Left colon (tissue), 2 donors: ENCODE measurements around the gene ARHGEF7. TPM values are rescaled to one million over a fixed set of nuclear protein-coding genes. Genes with fewer than 3 reads are reported as not detected.

ENCODE experiments used
- ATAC-seq: fragments of 200-7000 bp; cut with Tn5 transposase; one replicate; pipeline ENCODE4 v1.9.1; 2020; ENCODE audit warnings: mild to moderate bottlenecking, moderate library complexity
- DNase-seq, 2 donors: peaks; one replicate each; pipeline ENCODE4 v3.0.0-alpha.2; 2020
- intact Hi-C, 2 donors: fragments of 100-400 bp; cut with DNase I in 1 of 2; cut with micrococcal nuclease in 1 of 2; formaldehyde crosslinking; loops; one replicate each; pipeline versions ENCODE4 v1.11.2 to v1.14.0; 2022; cut with DNase I, micrococcal nuclease
- total RNA-seq, 2 donors: library from RNA; stranded (reverse); fragmentation: NEBNext Ultra II Directional; extraction: Animal tissue kit (Norgen Biotek cat#: 25700); gene quantifications; one replicate each; pipeline ENCODE4 v1.2.1, GENCODE V29; 2021
- donor health status: DM: no; HTN: no; CAD: no.
- donor health status: DM: yes; HTN: yes; CAD: no.

The ARHGEF7 gene
- total RNA-seq, 2 donors from 2014 or later: 53.0 to 53.5 TPM

DNA sequence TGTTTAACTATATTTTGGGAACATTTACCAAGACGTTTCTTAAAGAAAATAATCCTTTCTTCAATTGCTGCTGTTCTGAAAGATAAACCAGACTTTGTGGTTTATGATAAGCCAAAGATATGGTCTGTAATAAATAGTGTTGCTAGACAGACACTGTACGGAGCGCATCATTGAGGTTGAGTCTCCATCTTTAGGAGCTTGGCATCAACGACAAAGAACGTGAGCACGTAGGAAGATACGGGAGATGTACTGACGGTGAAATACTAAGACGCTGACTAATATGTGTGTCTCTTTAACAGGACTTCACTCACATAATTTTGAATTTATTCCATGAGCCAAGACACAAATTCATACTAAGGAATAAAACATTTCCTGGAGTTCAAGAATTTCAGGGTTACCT, 221.6 kb downstream of the ARHGEF7 start:
- no peak for ATAC-seq
- intact Hi-C loops: no loop called here
- DNase-seq: no peak

DNA sequence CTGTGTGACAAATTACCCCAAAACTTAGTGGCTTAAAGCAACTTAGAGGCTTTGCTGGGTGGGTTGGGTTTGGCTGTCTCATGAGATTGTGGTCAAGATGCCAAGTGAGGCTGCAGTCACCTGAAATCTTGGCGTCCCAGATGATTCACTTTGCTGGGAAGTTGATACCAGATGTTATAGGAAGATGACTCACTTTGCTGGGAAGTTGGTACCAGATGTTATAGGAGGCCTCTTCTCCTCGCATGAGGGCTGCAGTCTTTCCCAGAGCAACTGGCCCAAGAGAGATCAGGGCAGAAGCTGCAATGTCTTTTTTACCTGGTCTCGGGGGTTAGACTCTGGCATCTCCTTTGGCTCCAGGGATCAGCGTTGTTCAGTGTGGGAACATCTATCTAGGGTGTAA, 222.1 kb downstream of the ARHGEF7 start:
- ATAC-seq: no peak
- intact Hi-C loops: no loop called here
- DNase-seq: no peak

DNA sequence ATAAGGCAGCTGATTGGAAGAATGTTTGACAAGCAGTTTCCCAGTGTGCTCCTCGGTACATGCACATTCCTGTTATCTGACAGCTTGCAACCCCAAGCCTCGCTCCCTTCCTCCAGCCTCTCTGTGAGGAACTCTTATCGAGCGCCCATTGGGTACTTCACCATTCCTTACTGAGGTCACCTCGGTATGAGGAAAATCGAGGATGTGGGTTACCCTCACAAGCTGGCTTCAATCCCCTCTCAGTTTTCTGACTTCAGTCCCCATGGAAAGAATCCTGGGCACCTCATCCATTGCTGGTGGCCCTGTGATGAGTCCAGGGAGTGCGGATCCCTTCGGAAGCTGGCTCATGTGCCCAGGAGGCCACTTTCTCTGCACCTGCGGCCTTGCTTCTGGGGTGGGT, 222.6 kb downstream of the ARHGEF7 start:
- intact Hi-C loops: no loop called here
- DNase-seq (no peak), ATAC-seq (no peak)

DNA sequence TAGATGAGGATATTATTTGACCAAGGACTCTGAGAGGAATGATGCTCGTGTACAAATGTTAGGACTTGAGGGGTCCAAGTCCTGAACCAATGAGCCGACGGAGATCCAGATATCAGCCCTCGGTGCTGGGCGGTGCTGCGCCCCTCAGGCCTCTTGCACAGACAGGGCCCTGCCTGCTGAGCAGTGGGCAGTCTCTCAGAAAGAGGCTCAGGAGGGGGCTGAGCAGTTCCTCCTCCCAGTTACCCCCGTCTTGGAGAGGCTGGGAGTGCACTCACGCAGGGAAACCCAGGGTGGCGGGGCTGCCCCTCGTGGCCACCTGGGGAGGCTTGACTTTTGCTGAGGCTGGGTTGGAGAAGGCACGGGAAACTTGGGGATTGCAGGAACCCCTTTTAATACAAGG, 223.7 kb downstream of the ARHGEF7 start:
- ATAC-seq (no peak), DNase-seq (no peak)
- intact Hi-C loops: no loop called here

DNA sequence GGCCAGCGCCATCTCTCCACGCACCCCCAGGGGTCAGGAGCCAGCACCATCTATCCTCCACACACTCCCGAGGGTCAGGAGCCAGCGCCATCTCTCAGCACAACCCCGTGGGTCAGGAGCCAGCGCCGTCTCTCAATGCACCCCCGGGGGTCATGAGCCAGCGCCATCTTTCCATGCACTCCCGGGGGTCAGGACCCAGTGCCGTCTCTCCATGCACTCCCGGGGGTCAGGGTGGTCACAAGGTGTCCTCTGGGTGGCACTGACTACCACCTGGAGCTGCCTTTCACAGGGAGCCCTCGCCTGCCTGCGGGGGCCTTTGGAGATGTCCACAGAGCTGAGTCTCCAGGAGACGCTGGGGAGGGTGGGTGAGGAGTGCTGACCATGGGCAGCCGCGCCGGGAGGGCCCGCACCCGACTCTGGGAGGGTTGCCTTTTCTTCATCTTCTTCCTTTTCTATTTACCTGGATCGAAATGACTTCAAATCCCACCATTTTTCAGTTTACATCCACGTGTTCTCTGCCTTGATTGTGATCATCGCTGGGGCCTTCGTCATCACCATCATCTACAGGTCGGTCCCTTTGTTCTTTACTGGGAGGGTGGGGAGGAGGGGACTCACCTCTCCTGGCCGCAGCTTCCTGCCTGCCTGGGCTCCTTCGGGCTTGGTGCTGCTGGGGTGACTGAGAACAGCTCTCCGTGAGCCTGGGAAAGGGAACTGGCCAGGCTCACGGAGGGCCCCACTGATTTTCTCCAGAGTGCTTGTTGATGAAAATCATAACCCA, 224.4 kb downstream of the ARHGEF7 start:
- DNase-seq: no peak
- ATAC-seq: no peak
- intact Hi-C loops: no loop called here

DNA sequence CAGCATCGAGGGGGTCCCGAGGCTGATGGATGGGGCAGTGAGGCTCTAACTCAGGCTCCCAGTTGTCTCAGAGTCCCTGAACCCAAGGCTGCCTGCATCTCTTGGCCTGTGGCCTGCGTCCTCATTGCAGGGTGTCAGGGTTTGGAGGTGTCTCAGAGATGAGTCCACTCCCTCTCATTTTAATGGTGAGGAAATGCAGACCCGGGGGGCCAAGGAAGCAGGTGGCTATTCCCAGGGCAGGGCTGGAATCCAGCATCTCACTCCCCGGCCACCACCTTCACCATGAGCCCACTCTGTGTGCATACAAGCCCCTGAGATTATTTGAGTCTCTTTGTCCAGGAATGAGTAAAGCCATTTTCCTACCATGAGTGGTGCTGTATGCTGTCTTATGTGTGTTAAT, 226.8 kb downstream of the ARHGEF7 start:
- intact Hi-C loops: no loop called here
- DNase-seq: no peak
- ATAC-seq: no peak

DNA sequence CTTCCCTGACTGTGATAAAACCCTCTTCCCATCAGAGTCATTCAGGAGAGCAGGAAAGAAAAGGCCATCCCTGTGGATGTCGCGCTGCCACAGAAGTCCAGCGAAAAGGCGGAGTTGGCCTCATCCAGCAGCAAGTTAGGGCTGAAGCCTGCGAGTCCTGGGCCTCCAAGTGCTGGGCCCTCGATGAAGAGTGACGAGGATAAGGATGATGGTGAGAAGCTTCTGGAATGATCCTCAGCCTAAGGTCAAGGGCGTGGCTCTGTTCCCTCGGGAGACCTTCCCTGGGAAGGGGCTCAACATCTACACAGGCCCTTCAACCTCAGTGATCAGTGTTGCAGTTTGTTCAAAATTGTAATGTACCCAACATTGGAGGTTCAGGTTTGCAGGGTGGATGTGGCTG, 227.6 kb downstream of the ARHGEF7 start:
- intact Hi-C loops: no loop called here
- no peak for ATAC-seq
- DNase-seq: no peak

DNA sequence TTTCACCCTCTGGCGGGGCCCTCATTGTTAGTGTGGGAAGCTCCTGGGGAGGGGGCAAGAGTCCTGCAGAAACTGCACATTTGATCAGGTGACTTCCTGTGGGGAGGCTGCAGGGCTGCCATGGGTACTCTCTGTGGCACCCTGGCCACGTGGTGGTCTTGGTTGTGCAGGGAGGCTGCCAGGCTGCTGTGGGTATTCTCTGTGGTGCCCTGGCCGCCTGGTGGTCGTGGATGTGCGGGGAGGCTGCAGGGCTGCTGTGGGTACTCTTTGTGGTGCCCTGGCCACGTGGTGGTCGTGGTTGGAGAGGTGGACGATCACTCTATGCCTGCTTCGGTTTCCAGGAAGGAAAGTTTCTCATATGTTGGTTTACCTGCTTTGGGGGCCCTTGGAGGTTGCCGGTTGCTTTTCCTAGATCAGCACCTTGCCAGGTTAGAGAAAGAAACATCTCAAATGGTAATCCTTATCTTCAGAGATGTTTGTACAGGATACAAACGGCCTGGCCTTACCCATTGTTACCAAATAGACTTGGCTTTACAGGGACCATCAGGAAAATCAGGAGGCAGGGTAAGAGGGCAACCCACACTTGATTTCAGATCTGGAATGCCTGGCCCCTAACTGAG, 228.2 kb downstream of the ARHGEF7 start:
- DNase-seq (no peak), ATAC-seq (no peak)
- intact Hi-C loops: no loop called here

DNA sequence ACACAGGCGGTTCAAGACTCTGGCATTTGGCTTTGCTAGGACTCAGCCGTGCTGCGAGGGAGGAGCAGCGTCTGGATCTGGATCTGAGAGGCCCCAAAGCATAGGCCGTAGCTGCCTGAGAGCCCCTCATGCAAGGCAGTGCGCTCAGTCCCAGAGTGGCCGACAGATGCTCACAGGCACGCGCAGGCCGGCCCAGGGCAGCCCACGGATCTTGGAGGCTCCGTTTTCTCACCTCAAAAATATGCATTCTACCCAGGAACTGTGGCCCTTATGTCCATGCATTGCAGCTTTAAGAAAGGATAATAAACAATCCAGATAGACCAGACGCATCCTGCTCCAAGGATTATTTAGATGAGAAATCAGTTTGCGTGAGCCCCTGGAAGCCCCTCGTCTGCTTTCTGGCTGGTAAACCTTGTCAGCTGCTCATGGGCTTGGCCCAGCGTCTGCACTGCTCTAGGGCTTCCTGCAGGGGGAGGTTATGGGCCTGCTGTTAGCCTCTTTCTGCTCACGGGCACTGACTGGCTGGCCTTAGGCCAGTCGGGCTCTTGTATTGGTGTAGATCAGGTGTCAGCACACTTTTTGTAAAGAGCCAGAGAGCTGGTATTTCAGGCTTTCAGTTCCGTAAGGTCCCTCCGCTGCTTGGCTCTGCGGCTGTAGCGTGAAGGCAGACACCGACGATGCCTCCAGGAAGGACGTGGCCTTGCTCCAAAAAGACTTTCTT, 229.5 kb downstream of the ARHGEF7 start:
- DNase-seq: no peak
- ATAC-seq: no peak
- intact Hi-C loops: no loop called here

DNA sequence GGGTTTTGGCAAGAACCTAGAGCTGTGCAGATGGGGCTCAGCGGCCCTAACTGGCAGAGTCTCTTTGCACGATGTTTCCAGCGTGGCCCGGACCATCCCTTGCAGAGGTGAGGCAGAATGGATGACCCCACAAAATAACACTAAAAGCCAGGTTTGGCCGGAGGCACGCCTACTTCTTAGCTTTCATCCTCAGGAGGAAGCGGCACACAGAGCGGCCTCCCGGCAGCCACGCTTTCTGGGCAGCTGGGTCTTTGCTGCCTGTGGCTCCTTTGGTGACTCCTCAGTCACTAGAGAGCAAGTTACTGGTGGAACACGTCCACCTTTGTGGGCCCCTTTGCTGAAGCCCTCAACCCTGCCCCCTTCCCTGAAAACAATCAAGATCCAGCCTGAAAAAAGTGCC, 230.6 kb downstream of the ARHGEF7 start:
- DNase-seq (no peak), ATAC-seq (no peak)
- intact Hi-C loops: no loop called here

DNA sequence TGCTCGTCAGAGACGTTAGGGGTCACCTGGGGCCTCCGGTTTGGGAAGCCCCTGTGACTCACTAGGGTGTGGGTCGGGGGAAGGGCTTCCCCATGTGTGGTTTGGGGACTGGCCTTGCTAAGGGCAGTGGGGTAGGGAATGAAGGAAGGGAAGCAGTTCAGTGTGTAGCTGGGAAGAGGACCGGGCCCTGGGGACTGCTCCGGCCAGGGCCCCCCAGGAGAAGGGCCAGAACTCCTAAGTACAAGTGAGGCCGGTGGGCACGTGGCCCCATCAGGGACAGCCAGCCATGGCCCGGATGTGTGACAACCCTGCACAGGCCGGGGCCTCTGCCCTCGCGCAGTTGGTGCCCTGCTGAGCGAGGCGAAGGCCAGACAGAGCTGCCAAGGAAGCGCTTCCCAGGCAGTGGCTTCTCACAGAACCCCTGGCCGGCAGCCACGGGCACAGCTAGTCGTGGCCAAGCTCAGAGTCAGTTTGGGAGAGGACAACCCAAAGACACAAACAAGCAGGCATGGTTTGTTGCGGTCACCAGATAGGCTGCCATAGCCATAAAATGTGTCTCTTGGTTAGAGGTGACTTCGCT, 231.1 kb downstream of the ARHGEF7 start:
- ATAC-seq (no peak), DNase-seq (no peak)
- intact Hi-C loops: no loop called here

DNA sequence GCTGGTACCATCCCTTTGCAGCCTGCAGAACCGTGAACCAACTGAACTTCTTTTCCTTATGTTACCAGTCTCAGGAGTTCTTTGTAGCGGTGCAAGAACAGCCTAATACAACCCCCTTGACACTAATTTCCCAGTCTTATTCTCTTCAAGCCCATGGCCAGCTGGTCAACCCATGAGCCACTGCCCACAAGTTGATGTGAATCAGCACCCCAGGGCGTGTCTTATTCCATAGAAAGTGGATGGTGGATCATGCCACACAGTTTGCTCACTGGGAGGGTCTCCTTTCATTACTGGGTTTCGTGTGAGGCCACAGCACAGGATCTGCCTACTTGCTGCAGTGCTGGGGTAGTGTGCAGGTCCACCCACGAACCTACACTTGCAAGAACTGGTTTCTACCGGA, 232.3 kb downstream of the ARHGEF7 start:
- no peak for DNase-seq
- no peak for ATAC-seq
- intact Hi-C loops: no loop called here

DNA sequence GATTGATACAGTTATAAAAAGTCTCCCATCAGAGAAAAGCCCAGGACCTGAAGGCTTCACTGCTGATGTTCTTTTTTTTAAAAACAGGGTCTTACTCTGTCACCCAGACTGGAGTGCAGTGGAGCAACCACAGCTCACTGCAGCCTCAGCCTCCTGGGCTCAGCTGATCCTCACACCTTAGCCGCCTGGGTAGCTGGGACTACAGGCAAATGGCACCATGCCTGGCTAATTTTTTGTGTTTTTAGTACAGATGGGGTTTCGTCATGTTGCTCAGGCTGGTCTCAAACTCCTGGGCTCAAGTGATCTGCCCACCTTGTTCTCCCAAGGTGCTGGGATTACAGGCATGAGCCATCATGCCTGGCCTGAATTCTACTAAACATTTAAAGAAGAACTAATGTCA, 238.4 kb downstream of the ARHGEF7 start:
- intact Hi-C loops: no loop called here
- DNase-seq (no peak), ATAC-seq (no peak)

DNA sequence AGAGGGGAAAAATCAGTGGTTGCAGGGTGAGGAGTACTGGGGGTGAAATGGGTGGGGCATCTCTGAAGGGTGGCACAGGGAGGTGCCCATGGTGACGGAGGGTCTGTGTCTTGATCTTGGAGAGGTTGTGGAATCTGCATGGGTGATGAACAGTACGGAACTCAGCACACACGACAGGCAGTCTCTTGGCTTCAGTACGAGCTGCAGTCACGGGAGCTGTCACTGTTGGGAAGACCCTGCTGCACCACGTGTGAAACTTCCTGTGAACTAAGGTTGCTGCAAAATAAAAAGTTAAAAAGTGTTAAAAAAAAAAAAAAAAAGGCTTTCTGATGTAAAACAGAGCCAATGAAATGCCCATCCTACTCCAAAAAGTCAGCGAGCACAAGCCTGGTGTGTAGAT, 239.7 kb downstream of the ARHGEF7 start:
- ATAC-seq (no peak), DNase-seq (no peak)
- intact Hi-C loops: no loop called here

Other genes starting within 250 kb of the ARHGEF7 start
- gene ANKRD10, start 200.2 kb upstream of the ARHGEF7 start, total RNA-seq: 100 to 1,000 TPM; 116 to 121 TPM
- gene TEX29, start 205.3 kb downstream of the ARHGEF7 start, total RNA-seq: under 1 TPM in 1 of 2 donors, not detected in 1; 0.89 TPM